Lower leg skin (tissue), 3 donors: Measurements from ENCODE around the gene CRYL1.

ENCODE experiments used
- CTCF ChIP-seq, 3 donors: fragments of 450-650 bp; IDR thresholded peaks; one replicate each; pipeline ENCODE4 v1.5.1; 2016; ENCODE audit warnings: antibody characterized with exemption in 3 of 3, mild to moderate bottlenecking in 3 of 3, moderate library complexity in 2 of 3
- POLR2A ChIP-seq, 2 donors: fragments of 450-650 bp; IDR thresholded peaks; one replicate each; pipeline ENCODE4 v1.6.1; 2016 to 2017; ENCODE audit warnings: antibody characterized with exemption in 2 of 2, mild to moderate bottlenecking in 1 of 2, moderate library complexity in 1 of 2

- TF ChIP-seq POLR2A (IDR thresholded peaks at IDR 0.05) (no peak), CTCF (IDR thresholded peaks at IDR 0.05) (no peak)
Measured at GRCh38 chr13:20429682-20430081, 96.0 kb downstream of the CRYL1 start.
